ENCODE results near the gene CGB3.

DNA sequence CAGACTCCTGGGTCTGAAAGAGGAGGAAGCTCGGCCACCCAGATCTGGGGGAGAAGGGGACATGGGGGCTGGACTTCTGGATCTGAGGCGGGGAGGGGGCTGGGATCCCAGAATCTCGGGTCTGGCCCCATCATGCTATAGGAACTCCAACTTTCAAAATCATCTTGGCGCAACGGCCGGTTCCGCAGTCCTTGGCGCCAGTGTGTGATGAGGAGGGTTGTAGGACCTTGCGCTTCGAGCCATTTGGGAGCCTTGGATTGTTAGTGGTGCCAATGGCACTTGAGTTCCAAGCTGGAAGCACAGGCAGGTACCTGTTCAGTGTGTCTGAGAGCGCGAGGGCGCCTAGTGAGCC lies 30.1 kb downstream of the CGB3 start:
- TF ChIP-seq YY1 (tag by site-specific recombination; IDR thresholded peaks at IDR 0.05) (no peak), MYNN (tag by site-specific recombination; IDR thresholded peaks at IDR 0.05; ENCODE audit: borderline replicate concordance) (no peak), ZNF416 (tag by site-specific recombination; IDR thresholded peaks at IDR 0.05) (no peak), ZNF792 (tag by site-specific recombination; IDR thresholded peaks at IDR 0.05) (no peak), ZNF76 (tag by site-specific recombination; IDR thresholded peaks at IDR 0.05; ENCODE audit: borderline replicate concordance, low read depth) (peak; percentile 68), ZNF629 (tag by site-specific recombination; IDR thresholded peaks at IDR 0.05) (no peak; the same call in 1 of the 2 replicates), ZFP69B (tag by site-specific recombination; IDR thresholded peaks at IDR 0.05) (no peak)
- TF ChIP-seq, protein P1, sequence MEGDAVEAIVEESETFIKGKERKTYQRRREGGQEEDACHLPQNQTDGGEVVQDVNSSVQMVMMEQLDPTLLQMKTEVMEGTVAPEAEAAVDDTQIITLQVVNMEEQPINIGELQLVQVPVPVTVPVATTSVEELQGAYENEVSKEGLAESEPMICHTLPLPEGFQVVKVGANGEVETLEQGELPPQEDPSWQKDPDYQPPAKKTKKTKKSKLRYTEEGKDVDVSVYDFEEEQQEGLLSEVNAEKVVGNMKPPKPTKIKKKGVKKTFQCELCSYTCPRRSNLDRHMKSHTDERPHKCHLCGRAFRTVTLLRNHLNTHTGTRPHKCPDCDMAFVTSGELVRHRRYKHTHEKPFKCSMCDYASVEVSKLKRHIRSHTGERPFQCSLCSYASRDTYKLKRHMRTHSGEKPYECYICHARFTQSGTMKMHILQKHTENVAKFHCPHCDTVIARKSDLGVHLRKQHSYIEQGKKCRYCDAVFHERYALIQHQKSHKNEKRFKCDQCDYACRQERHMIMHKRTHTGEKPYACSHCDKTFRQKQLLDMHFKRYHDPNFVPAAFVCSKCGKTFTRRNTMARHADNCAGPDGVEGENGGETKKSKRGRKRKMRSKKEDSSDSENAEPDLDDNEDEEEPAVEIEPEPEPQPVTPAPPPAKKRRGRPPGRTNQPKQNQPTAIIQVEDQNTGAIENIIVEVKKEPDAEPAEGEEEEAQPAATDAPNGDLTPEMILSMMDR (tag by site-specific recombination; IDR thresholded peaks at IDR 0.05), result no peak

Measured in HEK293 (cell line).